ENCODE data around the gene STH. TPM values are rescaled to one million over a fixed set of nuclear protein-coding genes. Genes with fewer than 3 reads are reported as not detected.

Gene STH
- total RNA-seq, 1 donor from 2014 or later, result not detected

DNA sequence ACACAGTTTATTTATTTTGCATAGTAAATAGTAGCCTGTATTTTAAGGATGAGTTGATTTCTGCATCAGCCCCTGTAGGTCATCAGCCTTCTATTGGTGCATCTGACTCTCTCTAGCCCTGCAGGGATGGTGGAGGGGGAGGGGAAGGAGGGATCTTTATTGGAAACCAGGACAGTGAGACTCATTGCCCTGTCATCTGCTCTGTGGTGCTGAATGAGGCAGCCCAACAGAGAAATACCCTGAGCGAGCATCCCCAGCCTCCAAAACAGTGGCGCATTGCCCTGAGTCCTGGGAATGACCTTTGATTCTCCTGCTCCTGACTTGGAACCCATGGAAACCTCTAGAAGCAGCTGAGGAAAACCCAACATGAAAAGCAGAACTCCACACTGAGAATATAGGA, 45.5 kb upstream of the STH start:
- no peaks in the 10 kb centered on the region for H3K36me3 Mint-ChIP-seq
- Histone ChIP-seq H3K4me3 (no peak overlapping the region), H3K27ac (no peak overlapping the region), H3K4me1 (no peaks in the 10 kb centered on the region), H3K79me2 (ENCODE audit: low read depth) (no peaks in the 10 kb centered on the region), H4K20me1 (ENCODE audit: low read depth) (no peaks in the 10 kb centered on the region), H3K27me3 (peaks cover 25% of the 10 kb centered on the region), H3K9me3 (ENCODE audit: low read depth) (no peaks in the 10 kb centered on the region), H3K36me3 (no peaks in the 10 kb centered on the region), H3K4me2 (no peak overlapping the region), H3F3A (ENCODE audit: low read depth) (no peaks in the 10 kb centered on the region), H2AFZ (replicated peaks) (no peak overlapping the region), H3K9ac (no peak overlapping the region)
- TF ChIP-seq, protein P1, sequence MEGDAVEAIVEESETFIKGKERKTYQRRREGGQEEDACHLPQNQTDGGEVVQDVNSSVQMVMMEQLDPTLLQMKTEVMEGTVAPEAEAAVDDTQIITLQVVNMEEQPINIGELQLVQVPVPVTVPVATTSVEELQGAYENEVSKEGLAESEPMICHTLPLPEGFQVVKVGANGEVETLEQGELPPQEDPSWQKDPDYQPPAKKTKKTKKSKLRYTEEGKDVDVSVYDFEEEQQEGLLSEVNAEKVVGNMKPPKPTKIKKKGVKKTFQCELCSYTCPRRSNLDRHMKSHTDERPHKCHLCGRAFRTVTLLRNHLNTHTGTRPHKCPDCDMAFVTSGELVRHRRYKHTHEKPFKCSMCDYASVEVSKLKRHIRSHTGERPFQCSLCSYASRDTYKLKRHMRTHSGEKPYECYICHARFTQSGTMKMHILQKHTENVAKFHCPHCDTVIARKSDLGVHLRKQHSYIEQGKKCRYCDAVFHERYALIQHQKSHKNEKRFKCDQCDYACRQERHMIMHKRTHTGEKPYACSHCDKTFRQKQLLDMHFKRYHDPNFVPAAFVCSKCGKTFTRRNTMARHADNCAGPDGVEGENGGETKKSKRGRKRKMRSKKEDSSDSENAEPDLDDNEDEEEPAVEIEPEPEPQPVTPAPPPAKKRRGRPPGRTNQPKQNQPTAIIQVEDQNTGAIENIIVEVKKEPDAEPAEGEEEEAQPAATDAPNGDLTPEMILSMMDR (IDR thresholded peaks at IDR 0.05), result no peak
- TF ChIP-seq EZH2 (IDR thresholded peaks at IDR 0.05), result no peak
- no peak for TF ChIP-seq EZH2phosphoT487 (IDR thresholded peaks at IDR 0.05)
- no peak overlapping the region for H3K4me3 Mint-ChIP-seq
- H3K27ac Mint-ChIP-seq, result no peak overlapping the region
- no peaks in the 10 kb centered on the region for H3K9me3 Mint-ChIP-seq
- peaks cover 7% of the 10 kb centered on the region for H3K4me1 Mint-ChIP-seq
- no peak for DNase-seq (ENCODE audit: low spot score)
- peaks cover 4% of the 10 kb centered on the region for H3K27me3 Mint-ChIP-seq (ENCODE audit: insufficient read depth, low read depth)

DNA sequence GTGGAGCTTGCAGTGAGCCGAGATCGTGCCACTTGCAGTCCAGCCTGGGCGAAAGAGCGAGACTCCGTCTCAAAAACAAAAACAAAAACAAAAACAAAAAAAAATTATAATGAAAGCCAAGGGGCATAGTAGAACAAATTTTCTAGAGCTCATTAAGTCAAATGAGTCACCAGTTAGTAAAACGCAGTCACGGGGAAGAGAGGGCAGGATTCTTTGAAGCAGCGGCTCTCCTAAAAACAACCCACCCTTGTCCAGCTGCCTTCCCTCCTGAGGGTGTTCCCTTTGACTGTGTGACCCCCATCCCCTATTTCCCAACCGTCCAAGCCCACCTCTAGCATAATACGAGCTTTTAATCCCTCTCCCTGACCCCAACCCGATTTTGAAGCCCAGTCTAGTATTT, 44.1 kb upstream of the STH start:
- Histone ChIP-seq H3K36me3 (no peaks in the 10 kb centered on the region), H3K9me3 (ENCODE audit: low read depth) (no peaks in the 10 kb centered on the region), H3K9ac (no peak overlapping the region), H3K4me2 (no peak overlapping the region), H3K27me3 (peaks cover 12% of the 10 kb centered on the region), H3K27ac (no peak overlapping the region), H3F3A (ENCODE audit: low read depth) (no peaks in the 10 kb centered on the region), H3K4me3 (no peak overlapping the region), H2AFZ (replicated peaks) (no peak overlapping the region), H4K20me1 (ENCODE audit: low read depth) (no peaks in the 10 kb centered on the region), H3K79me2 (ENCODE audit: low read depth) (no peaks in the 10 kb centered on the region), H3K4me1 (no peaks in the 10 kb centered on the region)
- TF ChIP-seq, protein P1 (IDR thresholded peaks at IDR 0.05), result no peak
- TF ChIP-seq EZH2 (IDR thresholded peaks at IDR 0.05) (no peak), EZH2phosphoT487 (IDR thresholded peaks at IDR 0.05) (no peak)
- Mint-ChIP-seq H3K4me3 (no peak overlapping the region), H3K4me1 (peaks cover 3% of the 10 kb centered on the region), H3K27ac (no peak overlapping the region), H3K36me3 (no peaks in the 10 kb centered on the region), H3K27me3 (ENCODE audit: insufficient read depth, low read depth) (peaks cover 3% of the 10 kb centered on the region), H3K9me3 (no peaks in the 10 kb centered on the region)
- no peak for DNase-seq (ENCODE audit: low spot score)

DNA sequence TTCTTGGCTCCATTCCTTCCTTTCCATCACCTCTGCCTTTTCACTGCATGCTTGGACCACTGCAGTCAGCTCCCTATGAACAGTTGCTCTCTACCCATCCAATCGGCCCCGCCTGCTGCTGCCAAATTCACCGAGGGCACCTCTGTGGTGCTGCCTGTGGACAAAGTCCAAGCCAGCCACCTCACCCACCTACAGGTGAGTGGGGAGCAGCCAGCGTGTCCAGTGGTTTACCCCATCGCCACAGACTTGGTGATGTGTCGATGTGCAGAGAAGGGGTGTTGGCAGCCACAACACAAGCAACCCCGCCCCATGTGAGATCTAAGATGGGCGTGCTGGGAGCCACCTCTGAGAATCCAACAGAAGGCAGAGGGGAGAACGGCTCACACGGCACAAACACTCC, 43.7 kb upstream of the STH start:
- no peaks in the 10 kb centered on the region for H3K79me2 ChIP-seq (ENCODE audit: low read depth)
- H3K27ac ChIP-seq, result no peak overlapping the region
- Mint-ChIP-seq H3K27me3 (ENCODE audit: insufficient read depth, low read depth) (no peaks in the 10 kb centered on the region), H3K27ac (no peak overlapping the region), H3K4me1 (peaks cover 3% of the 10 kb centered on the region), H3K36me3 (no peaks in the 10 kb centered on the region), H3K4me3 (no peak overlapping the region), H3K9me3 (no peaks in the 10 kb centered on the region)
- H3K4me1 ChIP-seq, result no peaks in the 10 kb centered on the region
- no peaks in the 10 kb centered on the region for H3K9me3 ChIP-seq (ENCODE audit: low read depth)
- H2AFZ ChIP-seq (replicated peaks), result no peak overlapping the region
- TF ChIP-seq EZH2phosphoT487 (IDR thresholded peaks at IDR 0.05) (no peak), EZH2 (IDR thresholded peaks at IDR 0.05) (no peak)
- TF ChIP-seq, protein P1 (IDR thresholded peaks at IDR 0.05), result no peak
- H3K36me3 ChIP-seq, result no peaks in the 10 kb centered on the region
- peaks cover 8% of the 10 kb centered on the region for H3K27me3 ChIP-seq
- no peaks in the 10 kb centered on the region for H3F3A ChIP-seq (ENCODE audit: low read depth)
- no peak overlapping the region for H3K4me2 ChIP-seq
- no peaks in the 10 kb centered on the region for H4K20me1 ChIP-seq (ENCODE audit: low read depth)
- no peak overlapping the region for H3K4me3 ChIP-seq
- no peak for DNase-seq (ENCODE audit: low spot score)
- H3K9ac ChIP-seq, result no peak overlapping the region

All from neural progenitor cell (in vitro differentiated cells).